ENCODE measurements around the gene MLF1. TPM values are rescaled to one million over a fixed set of nuclear protein-coding genes. Genes with fewer than 3 reads are reported as not detected.

Gene MLF1
- total RNA-seq, 2 donors from 2014 or later: 4.3 to 8.3 TPM

GRCh38 chr3:158652463-158652862 is 81.5 kb downstream of the MLF1 start:
- Histone ChIP-seq H3K9me3 (no peaks in the 10 kb centered on the region), H3K36me3 (replicated peaks in 1 of 2; ENCODE audit: insufficient read depth in 1 of 2, low read depth in 2 of 2) (peaks cover 6 to 20% of the 10 kb centered on the region in 2 donors), H3K27ac (no peak overlapping the region), H3K27me3 (no peaks in the 10 kb centered on the region), H3K4me3 (no peak overlapping the region), H3K4me1 (no peaks in the 10 kb centered on the region)
- no peak for DNase-seq
- ATAC-seq: no peak
- TF ChIP-seq POLR2A (IDR thresholded peaks at IDR 0.05): no peak
- no peak for TF ChIP-seq CTCF (IDR thresholded peaks at IDR 0.05)
- intact Hi-C loops (cut with DNase I): no loop called here
- 80 to 88% methylated on average over 3 of the region's 3 CpGs for WGBS, 2 donors

Small RNA genes lying within 50 kb of the gene (small RNA-seq; reads per million reads assigned to genes)
- gene AC025033.1: not detected

Other genes with a start within 250 kb of the MLF1 start
- gene GFM1, start 73.3 kb downstream of the MLF1 start, total RNA-seq: 10 to 100 TPM; 25.4 to 53.7 TPM
- 10 to 100 TPM in 1 of 2 donors, 1 to 10 TPM in 1; 3.3 to 14.0 TPM for gene LXN, start 101.5 kb downstream of the MLF1 start, total RNA-seq
- gene RARRES1, start 161.3 kb downstream of the MLF1 start, total RNA-seq: 10 to 100 TPM in 1 of 2 donors, 1 to 10 TPM in 1; 3.0 to 18.4 TPM
- gene MFSD1, start 230.9 kb downstream of the MLF1 start, total RNA-seq: 10 to 100 TPM; 33.3 to 54.2 TPM